ENCODE data around the gene SMAD5. TPM values are rescaled to one million over a fixed set of nuclear protein-coding genes. Genes with fewer than 3 reads are reported as not detected.

The SMAD5 gene
- total RNA-seq, 1 experiment from 2014 or later, result 56.3 TPM

DNA sequence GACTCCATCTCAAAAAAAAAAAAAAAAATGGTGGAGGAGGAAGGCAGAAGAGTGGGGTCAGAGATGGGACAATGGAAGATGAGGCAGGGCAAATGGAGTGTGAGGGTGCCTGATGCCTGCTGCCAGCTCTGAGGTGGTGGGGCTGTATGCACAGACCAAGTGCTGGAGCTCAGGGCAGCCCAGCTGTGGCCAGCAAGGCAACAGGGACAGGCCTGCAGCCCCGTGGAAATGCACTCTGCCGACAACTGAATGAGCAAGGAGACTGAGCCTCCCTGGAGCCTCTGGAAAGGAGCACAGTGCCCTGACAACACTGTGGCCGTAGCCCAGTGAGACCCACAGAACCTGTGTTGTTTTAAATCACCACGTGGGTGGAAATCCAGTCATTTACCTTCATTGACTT, 83.2 kb downstream of the SMAD5 start:
- no peak for DNase-seq (ENCODE audit: low read depth)

DNA sequence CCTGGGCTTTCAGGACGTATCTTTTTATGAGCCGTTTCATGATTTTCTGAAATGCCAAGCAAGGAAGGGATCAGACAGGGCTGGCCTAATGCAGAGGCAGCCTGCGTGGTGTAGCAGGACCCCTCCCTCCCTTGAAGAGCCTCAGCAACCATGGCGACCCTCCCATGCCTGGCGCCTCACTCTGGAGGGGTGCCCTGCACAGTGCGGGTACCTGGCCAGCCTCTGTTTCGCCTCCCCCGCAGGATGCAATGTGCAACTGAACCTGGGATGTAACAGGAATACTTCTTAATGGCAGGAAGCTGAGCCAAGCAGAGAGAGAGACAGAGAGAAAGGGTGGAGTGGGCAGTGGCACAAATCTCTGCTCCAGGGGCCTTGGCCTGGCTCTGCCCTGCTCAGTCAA, 83.6 kb downstream of the SMAD5 start:
- DNase-seq (ENCODE audit: low read depth), result no peak

DNA sequence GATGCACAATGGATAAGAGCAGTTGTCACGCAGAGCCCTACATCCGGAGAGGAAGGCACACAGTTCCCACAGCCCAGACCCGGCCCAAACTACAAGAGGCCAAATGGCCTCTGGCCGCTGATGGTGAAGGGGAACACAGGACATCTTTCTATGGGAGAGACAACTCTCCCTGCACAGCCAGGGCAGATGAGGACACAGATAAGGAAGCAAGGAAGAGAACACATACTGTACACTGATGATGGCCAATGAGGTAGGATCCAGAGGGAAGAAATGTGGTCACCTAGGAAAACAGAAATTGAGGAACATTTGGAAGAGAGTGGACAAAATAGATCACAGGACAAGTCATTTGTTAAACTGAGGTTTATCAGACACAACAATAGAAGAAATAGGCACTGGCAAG, 88.7 kb downstream of the SMAD5 start:
- no peak for DNase-seq (ENCODE audit: low read depth)

DNA sequence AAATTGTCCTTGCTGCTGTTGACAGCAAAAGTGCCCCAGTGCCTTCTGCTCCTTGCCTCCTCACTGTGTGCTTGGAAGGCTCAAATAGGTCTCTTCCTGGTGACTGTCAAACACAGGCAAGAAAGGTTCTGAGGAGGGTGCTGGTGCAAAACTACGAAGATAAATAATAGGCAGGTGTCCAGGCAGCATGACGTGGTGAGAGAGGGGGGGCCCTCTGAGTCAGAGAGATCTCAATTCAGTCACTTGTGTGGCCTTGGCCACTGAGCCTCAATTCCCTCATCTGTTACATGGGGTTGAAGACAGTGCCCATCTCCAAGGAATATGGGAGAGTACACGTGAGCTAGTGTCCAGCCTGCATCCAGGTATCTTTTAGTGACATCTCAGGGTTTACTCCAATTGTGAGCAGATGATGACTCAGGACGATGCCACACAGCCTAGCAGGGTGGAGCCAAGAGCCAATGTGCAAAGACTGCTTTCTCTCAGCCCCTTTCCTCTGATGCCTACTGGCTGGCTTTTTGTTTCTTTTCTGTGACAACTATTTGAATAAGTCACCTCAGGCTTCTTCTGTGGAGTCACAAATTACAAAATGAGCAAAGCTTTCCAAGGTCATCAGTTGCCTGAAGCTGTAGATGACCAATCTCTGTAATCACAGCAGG, 90.1 kb downstream of the SMAD5 start:
- DNase-seq (ENCODE audit: low read depth), result no peak

DNA sequence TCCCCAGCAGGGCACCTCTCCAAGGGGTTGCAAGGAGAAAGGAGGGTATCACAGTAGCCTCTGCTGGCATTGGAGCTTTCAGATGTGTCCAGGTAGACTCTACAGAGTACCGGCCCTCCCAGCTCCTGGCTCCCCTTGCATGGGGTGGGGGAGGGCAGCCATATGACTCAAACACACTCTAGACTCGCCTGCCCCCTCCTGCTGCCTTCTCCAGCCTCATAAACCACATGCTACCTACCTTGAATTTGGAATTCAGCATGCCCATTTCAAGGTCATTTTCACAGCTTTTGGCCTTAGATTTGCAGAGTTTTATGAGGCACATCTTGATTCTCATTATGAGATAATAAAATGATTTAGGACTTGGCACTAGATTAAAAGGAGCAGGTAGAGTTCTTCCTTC, 93.2 kb downstream of the SMAD5 start:
- DNase-seq (ENCODE audit: low read depth), result no peak

DNA sequence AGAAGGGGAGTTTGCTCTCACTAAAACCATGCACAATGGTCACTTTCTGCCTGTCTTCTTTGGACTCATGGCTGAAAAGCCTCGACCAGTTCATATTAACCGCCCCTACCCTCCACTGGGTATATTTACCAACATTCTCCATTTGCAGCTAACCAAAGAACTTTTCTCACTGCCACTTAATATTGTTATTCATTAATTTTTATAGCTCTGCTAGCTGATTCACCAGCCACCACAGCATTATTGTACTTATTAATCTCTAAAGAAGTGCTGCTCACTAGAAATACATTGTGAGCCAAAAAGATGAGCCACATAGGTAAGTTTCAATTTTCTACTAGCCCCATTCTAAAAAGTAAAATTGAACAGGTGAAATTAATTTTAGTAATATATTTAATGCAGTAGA, 93.8 kb downstream of the SMAD5 start:
- DNase-seq (ENCODE audit: low read depth), result no peak

DNA sequence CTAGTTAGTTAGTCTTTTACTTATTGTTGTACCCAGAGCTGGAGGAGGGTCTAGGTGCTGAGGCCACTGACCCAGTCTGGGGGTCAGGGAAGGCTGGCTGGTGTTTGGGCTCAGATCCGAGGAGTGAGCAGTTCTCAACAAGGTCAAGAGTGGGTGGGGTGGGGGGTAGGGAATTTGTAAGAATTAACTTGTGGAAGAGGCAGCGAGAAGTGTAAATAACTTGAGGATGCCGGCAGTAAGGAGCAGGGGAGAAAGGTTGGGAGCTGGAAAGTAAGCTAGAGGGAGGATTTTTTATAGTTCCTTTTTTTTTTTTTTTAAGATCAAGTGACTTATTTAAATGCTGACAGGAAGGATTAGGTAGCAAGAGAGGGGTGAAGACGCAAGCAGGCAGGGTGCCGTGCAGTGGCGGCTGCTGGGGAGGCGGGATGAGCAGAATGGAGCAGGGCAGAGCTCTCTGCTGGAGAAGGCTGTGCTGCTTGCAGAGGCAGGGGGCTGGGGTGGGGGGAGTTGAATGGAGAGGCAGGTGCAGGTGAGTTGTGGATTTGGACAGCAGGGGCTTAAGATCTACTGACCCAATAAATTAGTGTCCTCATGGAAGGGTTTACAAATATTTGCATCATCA, 95.6 kb downstream of the SMAD5 start:
- DNase-seq (ENCODE audit: low read depth), result no peak

DNA sequence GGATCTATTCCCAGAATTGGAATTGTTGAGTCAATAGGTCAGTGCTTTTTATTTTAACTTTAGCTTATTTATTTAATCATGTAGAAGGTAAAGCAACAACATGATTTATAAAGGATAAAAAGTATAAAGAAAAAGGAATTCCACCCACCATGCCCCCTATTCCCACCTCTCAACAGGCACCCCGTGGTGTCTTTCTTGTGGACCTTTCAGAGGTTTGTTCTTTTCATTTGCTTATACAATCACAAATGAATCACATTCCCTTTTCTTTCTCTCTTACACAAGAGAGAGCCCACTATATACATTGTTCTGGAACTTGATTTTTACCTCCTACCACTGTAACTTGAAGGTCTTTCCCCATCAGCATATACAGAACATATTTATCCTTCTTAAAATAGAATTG, 97.5 kb downstream of the SMAD5 start:
- no peak for DNase-seq (ENCODE audit: low read depth)

DNA sequence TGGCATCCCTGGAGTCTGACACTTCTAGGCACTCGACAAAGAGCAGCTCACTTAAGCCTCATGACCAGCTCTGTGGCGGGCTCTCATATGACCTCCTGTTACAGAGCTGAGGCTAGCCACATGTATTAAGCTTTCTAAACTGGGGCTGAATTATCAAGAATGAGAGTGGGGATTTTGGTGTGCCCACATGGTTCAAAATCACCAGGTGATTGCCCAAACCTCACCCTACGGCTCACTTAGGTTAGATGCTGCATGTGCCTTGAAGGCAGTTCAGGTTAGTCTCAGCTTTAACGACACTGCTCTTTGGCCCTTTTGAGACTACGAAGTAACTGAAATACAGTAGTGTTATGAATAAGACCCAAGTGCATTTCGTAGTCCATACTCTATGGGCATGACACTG, 99.7 kb downstream of the SMAD5 start:
- no peak for DNase-seq (ENCODE audit: low read depth)

Other genes with a start within 250 kb of the SMAD5 start
- not detected in 2 replicates for gene IL9, start 237.0 kb upstream of the SMAD5 start, total RNA-seq (2014; rRNA removed)
- gene LECT2, start 177.9 kb upstream of the SMAD5 start, total RNA-seq (2014; rRNA removed), result not detected in 2 replicates
- gene TGFBI, start 103.9 kb upstream of the SMAD5 start, total RNA-seq (2014; rRNA removed), result 2,144 and 3,512 TPM in 2 replicates
- not detected in 2 replicates for gene SMIM32, start 60.3 kb downstream of the SMAD5 start, total RNA-seq (2014; rRNA removed)
- gene TRPC7, start 232.7 kb downstream of the SMAD5 start, total RNA-seq (2014; rRNA removed), result not detected in 2 replicates